ENCODE data around the gene PLA2G1B.

PLA2G1B gene

GRCh38 chr12:120332041-120332440, 4.5 kb upstream of the PLA2G1B start:
- Mint-ChIP-seq H3K9me3 (peaks cover 17% of the 10 kb centered on the region), H3K27me3 (ENCODE audit: low read depth, poor library complexity) (peaks cover 31% of the 10 kb centered on the region), H3K4me3 (no peak overlapping the region), H3K27ac (no peak overlapping the region), H3K4me1 (no peaks in the 10 kb centered on the region), H3K36me3 (ENCODE audit: low read depth) (no peaks in the 10 kb centered on the region)
- DNase-seq = no peak
- TF ChIP-seq CTCF (IDR thresholded peaks at IDR 0.05) = no peak

GRCh38 chr12:120331390-120331789, 3.8 kb upstream of the PLA2G1B start:
- TF ChIP-seq CTCF (IDR thresholded peaks at IDR 0.05) = no peak
- H3K9me3 Mint-ChIP-seq = peaks cover 11% of the 10 kb centered on the region
- DNase-seq = no peak
- H3K27me3 Mint-ChIP-seq (ENCODE audit: low read depth, poor library complexity) = peaks cover 31% of the 10 kb centered on the region
- no peaks in the 10 kb centered on the region for H3K4me1 Mint-ChIP-seq
- H3K27ac Mint-ChIP-seq = no peak overlapping the region
- H3K36me3 Mint-ChIP-seq (ENCODE audit: low read depth) = no peaks in the 10 kb centered on the region
- H3K4me3 Mint-ChIP-seq = no peak overlapping the region

GRCh38 chr12:120328228-120328627, 649 bp upstream of the PLA2G1B start:
- no peak overlapping the region for H3K4me3 Mint-ChIP-seq
- H3K27me3 Mint-ChIP-seq (ENCODE audit: low read depth, poor library complexity) = peaks cover 48% of the 10 kb centered on the region
- H3K4me1 Mint-ChIP-seq = peaks cover 11% of the 10 kb centered on the region
- TF ChIP-seq CTCF (IDR thresholded peaks at IDR 0.05) = no peak
- DNase-seq = no peak
- no peaks in the 10 kb centered on the region for H3K9me3 Mint-ChIP-seq
- no peaks in the 10 kb centered on the region for H3K36me3 Mint-ChIP-seq (ENCODE audit: low read depth)
- H3K27ac Mint-ChIP-seq = no peak overlapping the region

GRCh38 chr12:120324841-120325417, 2.6 kb downstream of the PLA2G1B start:
- H3K9me3 Mint-ChIP-seq = no peaks in the 10 kb centered on the region
- peaks cover 50% of the 10 kb centered on the region for H3K27me3 Mint-ChIP-seq (ENCODE audit: low read depth, poor library complexity)
- no peak overlapping the region for H3K27ac Mint-ChIP-seq
- peaks cover 24% of the 10 kb centered on the region for H3K4me1 Mint-ChIP-seq
- no peaks in the 10 kb centered on the region for H3K36me3 Mint-ChIP-seq (ENCODE audit: low read depth)
- H3K4me3 Mint-ChIP-seq = no peak overlapping the region
- TF ChIP-seq CTCF (IDR thresholded peaks at IDR 0.05) = no peak
- no peak for DNase-seq

- TF ChIP-seq CTCF (IDR thresholded peaks at IDR 0.05) = no peak
- peaks cover 48% of the 10 kb centered on the region for H3K27me3 Mint-ChIP-seq (ENCODE audit: low read depth, poor library complexity)
- H3K9me3 Mint-ChIP-seq = no peaks in the 10 kb centered on the region
- peaks cover 24% of the 10 kb centered on the region for H3K4me1 Mint-ChIP-seq
- no peak overlapping the region for H3K27ac Mint-ChIP-seq
- no peaks in the 10 kb centered on the region for H3K36me3 Mint-ChIP-seq (ENCODE audit: low read depth)
- DNase-seq = no peak
- no peak overlapping the region for H3K4me3 Mint-ChIP-seq
These were observed 3.8 kb downstream of the PLA2G1B start for GRCh38 chr12:120323772-120324171.
